ENCODE measurements around the gene CDC26.

CDC26 gene

GRCh38 chr9:113278840-113279239, 3.5 kb upstream of the CDC26 start:
- Histone ChIP-seq H3K4me2 (ENCODE audit: low read length) (no peak overlapping the region), H3K9ac (ENCODE audit: low read length) (no peak overlapping the region), H2AK5ac (ENCODE audit: low read length) (no peak overlapping the region), H4K8ac (ENCODE audit: low read depth, low read length) (no peak overlapping the region), H3K79me2 (ENCODE audit: control insufficient read depth, insufficient read depth, low read length, poor library complexity) (peaks cover 4% of the 10 kb centered on the region), H3K4me3 (ENCODE audit: low read depth, low read length) (no peak overlapping the region), H2AFZ (ENCODE audit: insufficient read depth, low read length, poor library complexity) (no peak overlapping the region), H4K12ac (ENCODE audit: low read depth, low read length) (no peak overlapping the region), H3K23ac (ENCODE audit: low read length) (no peak overlapping the region), H2BK120ac (ENCODE audit: insufficient read depth, low read length, poor library complexity) (no peak overlapping the region), H3K14ac (ENCODE audit: low read length) (no peak overlapping the region), H3K4ac (ENCODE audit: low read depth, low read length) (no peak overlapping the region), H3K36me3 (ENCODE audit: control insufficient read depth in 1 of 2, insufficient read depth in 2 of 2, low read length in 2 of 2) (peaks cover 27 to 45% of the 10 kb centered on the region in 2 experiments), H3K18ac (ENCODE audit: low read length) (no peak overlapping the region), H3K79me1 (ENCODE audit: low read length) (peaks cover 9% of the 10 kb centered on the region), H4K91ac (ENCODE audit: low read depth, low read length) (no peak overlapping the region), H3K27me3 (ENCODE audit: insufficient read depth, low read length) (no peaks in the 10 kb centered on the region), H2BK5ac (ENCODE audit: low read depth, low read length, poor library complexity) (no peak overlapping the region), H3K4me1 (ENCODE audit: control insufficient read depth in 1 of 2, insufficient read depth in 2 of 2, low read length in 2 of 2) (peaks cover 0 to 3% of the 10 kb centered on the region in 2 experiments), H3K27ac (ENCODE audit: low read depth, low read length) (no peak overlapping the region), H3K9me3 (ENCODE audit: insufficient read depth, low read depth, low read length) (no peaks in the 10 kb centered on the region), H2BK12ac (ENCODE audit: low read length) (no peak overlapping the region)
- DNase-seq = no peak
- WGBS (ENCODE audit: extremely low coverage, insufficient coverage, insufficient read length) = no CpG with 5 or more reads among the region's 4 CpGs

- Histone ChIP-seq H3K4me1 (ENCODE audit: control insufficient read depth in 1 of 2, insufficient read depth in 2 of 2, low read length in 2 of 2) (peaks cover 0 to 3% of the 10 kb centered on the region in 2 experiments), H3K27ac (ENCODE audit: low read depth, low read length) (peak overlapping the region; percentile 45), H3K18ac (ENCODE audit: low read length) (no peak overlapping the region), H3K36me3 (ENCODE audit: control insufficient read depth in 1 of 2, insufficient read depth in 2 of 2, low read length in 2 of 2) (peaks cover 22 to 37% of the 10 kb centered on the region in 2 experiments), H2AFZ (ENCODE audit: insufficient read depth, low read length, poor library complexity) (peak overlapping the region; percentile 48), H4K91ac (ENCODE audit: low read depth, low read length) (no peak overlapping the region), H3K27me3 (ENCODE audit: insufficient read depth, low read length) (no peaks in the 10 kb centered on the region), H4K8ac (ENCODE audit: low read depth, low read length) (peak overlapping the region; percentile 83), H3K79me2 (ENCODE audit: control insufficient read depth, insufficient read depth, low read length, poor library complexity) (peaks cover 4% of the 10 kb centered on the region), H4K12ac (ENCODE audit: low read depth, low read length) (peak overlapping the region; percentile 74), H3K4me2 (ENCODE audit: low read length) (peak overlapping the region; percentile 88), H3K9me3 (ENCODE audit: insufficient read depth, low read depth, low read length) (no peaks in the 10 kb centered on the region), H3K4ac (ENCODE audit: low read depth, low read length) (peak overlapping the region; percentile 41), H3K23ac (ENCODE audit: low read length) (no peak overlapping the region), H3K14ac (ENCODE audit: low read length) (peak overlapping the region; percentile 40), H2BK120ac (ENCODE audit: insufficient read depth, low read length, poor library complexity) (peak overlapping the region; percentile 38), H3K4me3 (ENCODE audit: low read depth, low read length) (peak overlapping the region; percentile 72), H2AK5ac (ENCODE audit: low read length) (no peak overlapping the region), H2BK5ac (ENCODE audit: low read depth, low read length, poor library complexity) (peak overlapping the region; percentile 77), H2BK12ac (ENCODE audit: low read length) (no peak overlapping the region), H3K79me1 (ENCODE audit: low read length) (peaks cover 9% of the 10 kb centered on the region), H3K9ac (ENCODE audit: low read length) (no peak overlapping the region)
- DNase-seq = peak; percentile 27 to 93
- no CpG with 5 or more reads among the region's 15 CpGs for WGBS (ENCODE audit: extremely low coverage, insufficient coverage, insufficient read length)
These were observed 757 bp downstream of the CDC26 start for GRCh38 chr9:113274474-113275156.

GRCh38 chr9:113269871-113270270, 5.5 kb downstream of the CDC26 start:
- Histone ChIP-seq H3K9me3 (ENCODE audit: insufficient read depth, low read depth, low read length) (no peaks in the 10 kb centered on the region), H4K91ac (ENCODE audit: low read depth, low read length) (no peak overlapping the region)
- WGBS (ENCODE audit: extremely low coverage, insufficient coverage, insufficient read length) = no CpG with 5 or more reads among the region's 2 CpGs

GRCh38 chr9:113269355-113269754, 6.0 kb downstream of the CDC26 start:
- Histone ChIP-seq H3K9ac (ENCODE audit: low read length) (no peak overlapping the region), H2BK5ac (ENCODE audit: low read depth, low read length, poor library complexity) (no peak overlapping the region), H3K36me3 (ENCODE audit: control insufficient read depth in 1 of 2, insufficient read depth in 2 of 2, low read length in 2 of 2) (peaks cover 12 to 30% of the 10 kb centered on the region in 2 experiments), H2AK5ac (ENCODE audit: low read length) (no peak overlapping the region), H2AFZ (ENCODE audit: insufficient read depth, low read length, poor library complexity) (no peak overlapping the region), H3K14ac (ENCODE audit: low read length) (no peak overlapping the region), H3K4me3 (ENCODE audit: low read depth, low read length) (no peak overlapping the region), H3K79me2 (ENCODE audit: control insufficient read depth, insufficient read depth, low read length, poor library complexity) (no peaks in the 10 kb centered on the region), H4K8ac (ENCODE audit: low read depth, low read length) (no peak overlapping the region), H4K12ac (ENCODE audit: low read depth, low read length) (no peak overlapping the region), H3K79me1 (ENCODE audit: low read length) (no peaks in the 10 kb centered on the region), H3K27me3 (ENCODE audit: insufficient read depth, low read length) (no peaks in the 10 kb centered on the region), H3K4me2 (ENCODE audit: low read length) (no peak overlapping the region), H2BK120ac (ENCODE audit: insufficient read depth, low read length, poor library complexity) (no peak overlapping the region), H3K4me1 (ENCODE audit: control insufficient read depth in 1 of 2, insufficient read depth in 2 of 2, low read length in 2 of 2) (no peaks in the 10 kb centered on the region), H4K91ac (ENCODE audit: low read depth, low read length) (no peak overlapping the region), H3K27ac (ENCODE audit: low read depth, low read length) (no peak overlapping the region), H3K4ac (ENCODE audit: low read depth, low read length) (no peak overlapping the region), H3K23ac (ENCODE audit: low read length) (no peak overlapping the region), H3K18ac (ENCODE audit: low read length) (no peak overlapping the region), H3K9me3 (ENCODE audit: insufficient read depth, low read depth, low read length) (no peaks in the 10 kb centered on the region), H2BK12ac (ENCODE audit: low read length) (no peak overlapping the region)
- DNase-seq = no peak
- WGBS (ENCODE audit: extremely low coverage, insufficient coverage, insufficient read length) = no CpG with 5 or more reads among the region's 2 CpGs

More at GRCh38 chr9:113269871-113270270, 5.5 kb downstream of the CDC26 start:
- H4K12ac ChIP-seq (ENCODE audit: low read depth, low read length) = no peak overlapping the region
- no peak overlapping the region for H2AK5ac ChIP-seq (ENCODE audit: low read length)
- H3K18ac ChIP-seq (ENCODE audit: low read length) = no peak overlapping the region
- no peak for DNase-seq
- no peak overlapping the region for H3K9ac ChIP-seq (ENCODE audit: low read length)
- H3K79me1 ChIP-seq (ENCODE audit: low read length) = peaks cover 2% of the 10 kb centered on the region
- peaks cover 2% of the 10 kb centered on the region for H3K79me2 ChIP-seq (ENCODE audit: control insufficient read depth, insufficient read depth, low read length, poor library complexity)
- H2BK120ac ChIP-seq (ENCODE audit: insufficient read depth, low read length, poor library complexity) = no peak overlapping the region
- H3K4me1 ChIP-seq (ENCODE audit: control insufficient read depth in 1 of 2, insufficient read depth in 2 of 2, low read length in 2 of 2) = no peaks in the 10 kb centered on the region
- H3K4me3 ChIP-seq (ENCODE audit: low read depth, low read length) = no peak overlapping the region
- H3K14ac ChIP-seq (ENCODE audit: low read length) = no peak overlapping the region
- H2AFZ ChIP-seq (ENCODE audit: insufficient read depth, low read length, poor library complexity) = no peak overlapping the region
- H3K4me2 ChIP-seq (ENCODE audit: low read length) = no peak overlapping the region
- H3K36me3 ChIP-seq (ENCODE audit: control insufficient read depth in 1 of 2, insufficient read depth in 2 of 2, low read length in 2 of 2) = peaks cover 12 to 30% of the 10 kb centered on the region in 2 experiments
- H3K27ac ChIP-seq (ENCODE audit: low read depth, low read length) = no peak overlapping the region
- H2BK5ac ChIP-seq (ENCODE audit: low read depth, low read length, poor library complexity) = no peak overlapping the region
- no peak overlapping the region for H3K23ac ChIP-seq (ENCODE audit: low read length)
- H4K8ac ChIP-seq (ENCODE audit: low read depth, low read length) = no peak overlapping the region
- H3K4ac ChIP-seq (ENCODE audit: low read depth, low read length) = no peak overlapping the region
- no peaks in the 10 kb centered on the region for H3K27me3 ChIP-seq (ENCODE audit: insufficient read depth, low read length)
- H2BK12ac ChIP-seq (ENCODE audit: low read length) = no peak overlapping the region
